ENCODE results near the gene USF3.

DNA sequence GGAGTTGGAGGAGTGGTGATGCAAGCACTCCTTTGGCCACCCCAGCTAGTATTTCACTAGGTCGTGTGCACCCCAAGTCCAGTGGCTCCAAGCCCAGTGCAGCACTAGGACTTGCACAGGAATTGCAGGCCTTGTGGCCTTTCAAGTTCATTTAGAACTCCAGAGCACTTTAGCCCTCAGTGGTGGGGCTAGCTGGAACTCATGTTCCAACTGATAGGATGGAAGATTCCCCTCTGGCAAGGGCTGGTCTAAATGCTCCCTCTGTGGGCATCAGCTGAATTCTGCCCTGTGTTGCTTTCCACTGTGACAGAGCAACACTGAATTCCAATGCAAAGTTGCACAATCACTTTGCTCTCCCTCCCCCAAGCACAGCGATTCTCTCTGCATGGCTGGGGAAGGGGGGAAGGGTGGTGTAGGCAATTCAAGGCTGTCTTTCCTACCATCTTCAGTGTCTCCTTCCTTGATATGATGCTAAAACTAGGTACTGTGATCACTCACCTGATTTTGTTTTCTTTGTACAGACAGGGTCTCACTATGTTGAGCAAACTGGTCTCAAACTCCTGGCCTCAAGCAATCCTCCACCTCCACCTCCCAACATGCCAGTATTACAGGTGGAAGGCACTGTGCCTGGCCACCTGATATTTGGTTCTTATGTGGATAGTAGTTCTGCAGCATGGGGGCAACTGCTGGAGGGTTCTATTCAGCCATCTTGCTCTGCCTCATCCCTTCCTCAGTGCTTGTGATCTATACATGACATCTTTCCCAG lies 10.3 kb downstream of the USF3 start:
- TF ChIP-seq, protein P1, sequence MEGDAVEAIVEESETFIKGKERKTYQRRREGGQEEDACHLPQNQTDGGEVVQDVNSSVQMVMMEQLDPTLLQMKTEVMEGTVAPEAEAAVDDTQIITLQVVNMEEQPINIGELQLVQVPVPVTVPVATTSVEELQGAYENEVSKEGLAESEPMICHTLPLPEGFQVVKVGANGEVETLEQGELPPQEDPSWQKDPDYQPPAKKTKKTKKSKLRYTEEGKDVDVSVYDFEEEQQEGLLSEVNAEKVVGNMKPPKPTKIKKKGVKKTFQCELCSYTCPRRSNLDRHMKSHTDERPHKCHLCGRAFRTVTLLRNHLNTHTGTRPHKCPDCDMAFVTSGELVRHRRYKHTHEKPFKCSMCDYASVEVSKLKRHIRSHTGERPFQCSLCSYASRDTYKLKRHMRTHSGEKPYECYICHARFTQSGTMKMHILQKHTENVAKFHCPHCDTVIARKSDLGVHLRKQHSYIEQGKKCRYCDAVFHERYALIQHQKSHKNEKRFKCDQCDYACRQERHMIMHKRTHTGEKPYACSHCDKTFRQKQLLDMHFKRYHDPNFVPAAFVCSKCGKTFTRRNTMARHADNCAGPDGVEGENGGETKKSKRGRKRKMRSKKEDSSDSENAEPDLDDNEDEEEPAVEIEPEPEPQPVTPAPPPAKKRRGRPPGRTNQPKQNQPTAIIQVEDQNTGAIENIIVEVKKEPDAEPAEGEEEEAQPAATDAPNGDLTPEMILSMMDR (IDR thresholded peaks at IDR 0.05), result no peak
- no peak for TF ChIP-seq POLR2A (IDR thresholded peaks at IDR 0.05)
